ENCODE measurements around the gene RUVBL1.

RUVBL1 gene

GRCh38 chr3:128111147-128111546 lies 12.5 kb downstream of the RUVBL1 start:
- Histone ChIP-seq H3K36me3 (replicated peaks; ENCODE audit: insufficient read depth, low read length) (peaks cover 20% of the 10 kb centered on the region; the same call in 1 of the 2 replicates), H3K4me2 (ENCODE audit: low read depth, low read length) (no peak overlapping the region), H3K9ac (ENCODE audit: low read length) (no peak overlapping the region), H2AFZ (ENCODE audit: low read length) (no peak overlapping the region), H3K9me2 (replicated peaks; ENCODE audit: insufficient read depth, low read length) (no peaks in the 10 kb centered on the region), H3K79me2 (ENCODE audit: low read length) (peaks cover 63% of the 10 kb centered on the region), H3K4me3 (ENCODE audit: low read length) (no peak overlapping the region), H4K20me1 (ENCODE audit: insufficient read depth, low read length) (no peaks in the 10 kb centered on the region), H3K27me3 (replicated peaks; ENCODE audit: insufficient read depth, low read length) (no peaks in the 10 kb centered on the region), H3F3A (ENCODE audit: insufficient read depth, low read length) (peaks cover 24% of the 10 kb centered on the region), H3K27ac (ENCODE audit: low read length) (no peak overlapping the region), H3K9me3 (replicated peaks; ENCODE audit: insufficient read depth, low read length) (no peaks in the 10 kb centered on the region), H3K4me1 (ENCODE audit: low read length) (peaks cover 20% of the 10 kb centered on the region)
- TF ChIP-seq, protein P1, sequence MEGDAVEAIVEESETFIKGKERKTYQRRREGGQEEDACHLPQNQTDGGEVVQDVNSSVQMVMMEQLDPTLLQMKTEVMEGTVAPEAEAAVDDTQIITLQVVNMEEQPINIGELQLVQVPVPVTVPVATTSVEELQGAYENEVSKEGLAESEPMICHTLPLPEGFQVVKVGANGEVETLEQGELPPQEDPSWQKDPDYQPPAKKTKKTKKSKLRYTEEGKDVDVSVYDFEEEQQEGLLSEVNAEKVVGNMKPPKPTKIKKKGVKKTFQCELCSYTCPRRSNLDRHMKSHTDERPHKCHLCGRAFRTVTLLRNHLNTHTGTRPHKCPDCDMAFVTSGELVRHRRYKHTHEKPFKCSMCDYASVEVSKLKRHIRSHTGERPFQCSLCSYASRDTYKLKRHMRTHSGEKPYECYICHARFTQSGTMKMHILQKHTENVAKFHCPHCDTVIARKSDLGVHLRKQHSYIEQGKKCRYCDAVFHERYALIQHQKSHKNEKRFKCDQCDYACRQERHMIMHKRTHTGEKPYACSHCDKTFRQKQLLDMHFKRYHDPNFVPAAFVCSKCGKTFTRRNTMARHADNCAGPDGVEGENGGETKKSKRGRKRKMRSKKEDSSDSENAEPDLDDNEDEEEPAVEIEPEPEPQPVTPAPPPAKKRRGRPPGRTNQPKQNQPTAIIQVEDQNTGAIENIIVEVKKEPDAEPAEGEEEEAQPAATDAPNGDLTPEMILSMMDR (IDR thresholded peaks at IDR 0.05; ENCODE audit: low read length) = no peak
- TF ChIP-seq EZH2phosphoT487 (IDR thresholded peaks at IDR 0.05; ENCODE audit: low read length) (no peak), EZH2 (optimal IDR thresholded peaks at IDR 0.05; ENCODE audit: low read depth, low read length) (no peak)
- no peak for DNase-seq

GRCh38 chr3:128107834-128108233 lies 15.8 kb downstream of the RUVBL1 start:
- no peaks in the 10 kb centered on the region for H3K27me3 ChIP-seq (replicated peaks; ENCODE audit: insufficient read depth, low read length)
- peaks cover 16% of the 10 kb centered on the region; the same call in 1 of the 2 replicates for H3K36me3 ChIP-seq (replicated peaks; ENCODE audit: insufficient read depth, low read length)
- H3K4me1 ChIP-seq (ENCODE audit: low read length) = no peaks in the 10 kb centered on the region
- no peak overlapping the region for H3K9ac ChIP-seq (ENCODE audit: low read length)
- no peak overlapping the region for H3K27ac ChIP-seq (ENCODE audit: low read length)
- no peaks in the 10 kb centered on the region for H3K9me3 ChIP-seq (replicated peaks; ENCODE audit: insufficient read depth, low read length)
- H3K4me3 ChIP-seq (ENCODE audit: low read length) = no peak overlapping the region
- no peak overlapping the region for H3K4me2 ChIP-seq (ENCODE audit: low read depth, low read length)
- no peaks in the 10 kb centered on the region; the same call in 1 of the 2 replicates for H3F3A ChIP-seq (ENCODE audit: insufficient read depth, low read length)
- H3K9me2 ChIP-seq (replicated peaks; ENCODE audit: insufficient read depth, low read length) = no peaks in the 10 kb centered on the region
- no peak for DNase-seq
- peaks cover 36% of the 10 kb centered on the region for H3K79me2 ChIP-seq (ENCODE audit: low read length)
- no peak overlapping the region for H2AFZ ChIP-seq (ENCODE audit: low read length)
- no peaks in the 10 kb centered on the region for H4K20me1 ChIP-seq (ENCODE audit: insufficient read depth, low read length)
- TF ChIP-seq EZH2 (optimal IDR thresholded peaks at IDR 0.05; ENCODE audit: low read depth, low read length) = no peak
- TF ChIP-seq, protein P1 (IDR thresholded peaks at IDR 0.05; ENCODE audit: low read length) = no peak
- TF ChIP-seq EZH2phosphoT487 (IDR thresholded peaks at IDR 0.05; ENCODE audit: low read length) = no peak

DNA sequence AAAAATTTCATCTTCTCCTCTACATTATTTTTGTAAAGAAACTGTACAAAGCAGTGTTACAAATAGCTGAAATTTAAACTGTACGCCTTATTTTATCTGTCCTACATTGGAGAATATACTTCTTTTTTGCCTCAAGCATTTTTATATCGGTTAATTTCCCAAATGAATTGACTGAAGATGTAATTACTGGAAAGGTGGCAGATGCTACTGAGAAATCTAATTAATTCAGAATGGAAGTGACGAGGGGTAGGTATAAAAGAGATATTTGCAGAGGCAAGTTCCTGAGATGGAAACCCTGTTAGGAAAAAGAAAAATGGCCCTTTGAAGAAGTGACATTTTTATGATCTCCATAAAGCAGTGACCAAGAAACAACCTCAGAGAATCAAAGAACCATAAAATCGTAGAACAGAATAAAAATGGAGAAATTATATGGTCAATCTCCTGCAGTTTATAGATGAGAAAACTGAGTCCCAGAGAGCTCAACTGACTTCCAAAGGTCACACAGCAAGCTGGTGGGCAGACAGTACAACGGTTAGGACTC lies 20.4 kb downstream of the RUVBL1 start:
- H3K4me1 ChIP-seq (ENCODE audit: low read length) = no peaks in the 10 kb centered on the region
- no peaks in the 10 kb centered on the region for H3K9me2 ChIP-seq (replicated peaks; ENCODE audit: insufficient read depth, low read length)
- no peak overlapping the region for H2AFZ ChIP-seq (ENCODE audit: low read length)
- no peak overlapping the region for H3K4me3 ChIP-seq (ENCODE audit: low read length)
- peaks cover 13% of the 10 kb centered on the region for H3K79me2 ChIP-seq (ENCODE audit: low read length)
- no peaks in the 10 kb centered on the region for H3F3A ChIP-seq (ENCODE audit: insufficient read depth, low read length)
- H3K27me3 ChIP-seq (replicated peaks; ENCODE audit: insufficient read depth, low read length) = no peaks in the 10 kb centered on the region
- no peak for DNase-seq
- H3K4me2 ChIP-seq (ENCODE audit: low read depth, low read length) = no peak overlapping the region
- no peaks in the 10 kb centered on the region for H3K9me3 ChIP-seq (replicated peaks; ENCODE audit: insufficient read depth, low read length)
- H3K27ac ChIP-seq (ENCODE audit: low read length) = no peak overlapping the region
- no peak for TF ChIP-seq EZH2 (optimal IDR thresholded peaks at IDR 0.05; ENCODE audit: low read depth, low read length)
- TF ChIP-seq EZH2phosphoT487 (IDR thresholded peaks at IDR 0.05; ENCODE audit: low read length) = no peak
- H3K9ac ChIP-seq (ENCODE audit: low read length) = no peak overlapping the region
- peaks cover 7% of the 10 kb centered on the region; the same call in 1 of the 2 replicates for H3K36me3 ChIP-seq (replicated peaks; ENCODE audit: insufficient read depth, low read length)
- no peaks in the 10 kb centered on the region for H4K20me1 ChIP-seq (ENCODE audit: insufficient read depth, low read length)

DNA sequence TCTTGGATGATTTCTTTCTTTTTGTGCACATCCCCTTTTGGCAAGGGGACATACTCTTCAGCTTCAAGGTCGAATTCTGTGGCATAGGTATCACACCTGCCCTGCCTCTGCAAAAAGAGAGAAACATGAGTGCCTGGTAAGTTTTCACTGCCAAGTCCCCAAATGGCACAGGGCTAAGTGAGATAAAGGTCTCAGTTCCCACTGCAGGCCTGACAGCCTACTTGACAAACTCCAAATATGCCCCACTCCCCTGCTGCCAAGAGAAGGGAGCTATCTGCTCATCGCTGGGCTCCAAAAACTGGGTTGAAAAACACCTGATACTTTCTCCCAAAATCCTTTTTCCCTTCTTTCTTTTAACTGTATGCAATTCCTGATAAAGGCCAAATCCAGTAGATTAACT lies 23.0 kb downstream of the RUVBL1 start:
- no peaks in the 10 kb centered on the region for H3K4me1 ChIP-seq (ENCODE audit: low read length)
- H3K9me3 ChIP-seq (replicated peaks; ENCODE audit: insufficient read depth, low read length) = no peaks in the 10 kb centered on the region
- H3K79me2 ChIP-seq (ENCODE audit: low read length) = no peaks in the 10 kb centered on the region
- H4K20me1 ChIP-seq (ENCODE audit: insufficient read depth, low read length) = no peaks in the 10 kb centered on the region
- no peaks in the 10 kb centered on the region for H3F3A ChIP-seq (ENCODE audit: insufficient read depth, low read length)
- no peaks in the 10 kb centered on the region for H3K9me2 ChIP-seq (replicated peaks; ENCODE audit: insufficient read depth, low read length)
- TF ChIP-seq EZH2 (optimal IDR thresholded peaks at IDR 0.05; ENCODE audit: low read depth, low read length) (no peak), EZH2phosphoT487 (IDR thresholded peaks at IDR 0.05; ENCODE audit: low read length) (no peak)
- TF ChIP-seq, protein P1 (IDR thresholded peaks at IDR 0.05; ENCODE audit: low read length) = no peak
- no peak overlapping the region for H3K4me2 ChIP-seq (ENCODE audit: low read depth, low read length)
- H3K27ac ChIP-seq (ENCODE audit: low read length) = no peak overlapping the region
- no peak overlapping the region for H3K4me3 ChIP-seq (ENCODE audit: low read length)
- no peak for DNase-seq
- no peak overlapping the region for H3K9ac ChIP-seq (ENCODE audit: low read length)
- H3K27me3 ChIP-seq (replicated peaks; ENCODE audit: insufficient read depth, low read length) = no peaks in the 10 kb centered on the region
- no peak overlapping the region for H2AFZ ChIP-seq (ENCODE audit: low read length)
- peaks cover 3% of the 10 kb centered on the region; the same call in 1 of the 2 replicates for H3K36me3 ChIP-seq (replicated peaks; ENCODE audit: insufficient read depth, low read length)

Measured in MM.1S (cell line).